ENCODE data around the gene HOXC5. TPM values are rescaled to one million over a fixed set of nuclear protein-coding genes. Genes with fewer than 3 reads are reported as not detected.
A peak's percentile ranks its signal among the peaks of the same experiment; 100 is the strongest.
"Not testable (repeated sequence)": the region's sequence is repeated elsewhere in the genome, so short reads cannot be mapped to it uniquely, and the experiment has no call there.

Gene HOXC5
- total RNA-seq, 1 experiment from 2014 or later, result not detected

GRCh38 chr12:54037360-54038283 lies 4.8 kb downstream of the HOXC5 start:
- H3K9me3 ChIP-seq (replicated peaks), result no peaks in the 10 kb centered on the region
- no peaks in the 10 kb centered on the region for H3K27me3 ChIP-seq
- H3K36me3 ChIP-seq, result no peaks in the 10 kb centered on the region
- DNase-seq, result peak; percentile 63 to 71
- peaks cover 31% of the 10 kb centered on the region for H3K4me1 ChIP-seq
- H3K4me3 ChIP-seq, result peak overlapping the region; percentile 54
- H3K27ac ChIP-seq, result peak overlapping the region; percentile 55

GRCh38 chr12:54038284-54038870 lies 5.5 kb downstream of the HOXC5 start:
- peaks cover 36% of the 10 kb centered on the region for H3K4me1 ChIP-seq
- peak in 1 of 2 experiments; percentile 48 for DNase-seq
- H3K36me3 ChIP-seq, result no peaks in the 10 kb centered on the region
- peak overlapping the region; percentile 55 for H3K27ac ChIP-seq
- H3K4me3 ChIP-seq, result peak overlapping the region; percentile 54
- H3K9me3 ChIP-seq (replicated peaks), result no peaks in the 10 kb centered on the region
- H3K27me3 ChIP-seq, result no peaks in the 10 kb centered on the region

GRCh38 chr12:54038871-54039414 lies 6.1 kb downstream of the HOXC5 start:
- DNase-seq, result peak in 1 of 2 experiments; percentile 32
- Histone ChIP-seq H3K9me3 (replicated peaks) (no peaks in the 10 kb centered on the region), H3K4me3 (peak overlapping the region; percentile 54), H3K27me3 (no peaks in the 10 kb centered on the region), H3K4me1 (peaks cover 41% of the 10 kb centered on the region), H3K36me3 (no peaks in the 10 kb centered on the region), H3K27ac (no peak overlapping the region)

DNA sequence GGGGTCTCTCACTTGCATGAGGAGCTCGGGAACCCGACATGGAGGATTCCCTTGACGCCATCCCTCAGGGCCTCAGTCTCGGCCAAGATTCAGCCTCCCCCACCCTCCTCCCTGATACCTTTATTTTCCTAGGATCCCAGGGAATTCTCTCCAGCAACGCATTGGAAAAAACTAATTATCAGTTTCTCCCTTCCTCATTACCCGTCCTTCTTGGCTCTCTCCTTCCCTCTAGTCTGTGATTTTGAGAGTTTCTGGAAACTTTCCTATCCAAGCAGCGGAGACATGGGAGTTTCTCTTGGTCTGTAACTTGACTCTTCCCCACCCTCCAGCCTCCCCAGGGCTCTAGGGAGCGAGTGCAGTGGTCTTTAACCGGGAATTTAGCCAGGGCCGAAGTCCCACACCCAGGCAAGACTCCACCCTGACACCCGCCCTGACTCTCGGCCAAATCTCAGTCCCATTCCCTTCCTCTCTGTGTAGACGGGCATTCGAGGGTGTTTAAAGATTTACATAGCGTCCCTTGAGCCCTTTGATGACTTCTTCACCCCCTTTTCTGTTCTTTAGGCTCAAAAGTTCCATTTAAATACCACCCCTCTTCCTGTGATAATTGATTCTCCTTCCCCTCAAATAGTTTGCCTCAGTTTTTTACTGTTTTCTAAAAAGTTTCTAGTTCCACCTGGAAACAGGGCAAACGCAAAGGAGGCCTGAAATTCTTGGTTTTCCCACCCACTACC lies 6.7 kb downstream of the HOXC5 start:
- no peaks in the 10 kb centered on the region for H3K36me3 ChIP-seq
- no peaks in the 10 kb centered on the region for H3K9me3 ChIP-seq (replicated peaks)
- H3K4me3 ChIP-seq, result peak overlapping the region; percentile 54
- DNase-seq, result peak; percentile 58 to 69
- peaks cover 43% of the 10 kb centered on the region for H3K4me1 ChIP-seq
- H3K27me3 ChIP-seq, result no peaks in the 10 kb centered on the region
- H3K27ac ChIP-seq, result no peak overlapping the region

- no peaks in the 10 kb centered on the region for H3K27me3 ChIP-seq
- peaks cover 43% of the 10 kb centered on the region for H3K4me1 ChIP-seq
- no peak overlapping the region for H3K27ac ChIP-seq
Measured at GRCh38 chr12:54040148-54040494, 7.3 kb downstream of the HOXC5 start.

DNA sequence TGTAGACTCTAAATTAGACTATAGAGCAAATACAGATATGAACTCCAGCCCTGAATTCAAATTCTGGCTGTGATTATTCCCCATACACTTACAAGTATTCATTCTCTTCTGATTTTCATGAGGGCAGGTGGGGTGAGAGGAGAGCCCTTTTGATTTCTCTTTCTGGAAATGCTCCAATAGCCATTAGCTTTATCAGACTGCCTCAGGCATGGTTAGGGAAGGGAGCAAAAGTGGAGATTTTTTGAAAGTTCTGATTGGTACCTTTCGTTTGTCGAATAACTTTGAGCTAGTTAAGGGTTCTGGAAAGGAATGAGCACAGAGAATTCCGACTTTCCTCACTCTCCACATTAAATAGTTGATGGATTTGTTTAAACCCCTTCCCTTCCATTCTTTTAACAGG lies 7.8 kb downstream of the HOXC5 start:
- H3K27me3 ChIP-seq, result no peaks in the 10 kb centered on the region

More at GRCh38 chr12:54040148-54040494, 7.3 kb downstream of the HOXC5 start:
- Histone ChIP-seq H3K4me3 (peak overlapping the region; percentile 54), H3K36me3 (no peaks in the 10 kb centered on the region), H3K9me3 (replicated peaks) (no peaks in the 10 kb centered on the region)
- peak; percentile 76 to 94 for DNase-seq

DNA sequence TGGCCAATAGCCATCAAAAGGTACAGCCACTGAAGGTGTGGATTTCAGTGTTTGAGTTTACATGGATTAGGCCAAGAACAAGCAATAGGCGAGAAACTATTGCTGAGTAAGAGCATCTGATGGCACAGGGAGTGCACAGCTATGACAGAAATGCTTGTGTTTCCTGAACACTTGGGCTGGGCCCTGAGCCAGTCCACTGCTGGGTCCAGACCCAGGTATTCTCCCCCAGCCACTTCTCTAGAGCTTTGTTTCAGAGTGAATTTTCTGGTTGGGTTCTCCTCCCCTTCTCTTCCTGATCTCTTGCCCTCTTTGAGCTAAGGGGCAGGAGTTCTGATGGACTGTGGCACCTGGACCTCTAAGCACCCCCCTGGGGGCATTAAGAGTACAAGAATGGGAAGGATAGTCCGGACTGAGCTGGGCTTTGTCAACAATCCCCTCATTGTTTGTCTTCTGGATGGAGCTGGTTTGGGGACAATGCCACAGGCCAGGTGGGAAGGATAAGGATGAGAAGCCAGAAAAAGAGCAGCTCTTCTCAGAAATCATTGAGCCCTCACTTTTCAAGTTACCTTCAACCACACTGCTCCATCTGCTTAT lies 8.3 kb downstream of the HOXC5 start:
- peak; percentile 61 to 81 for DNase-seq
- H3K27ac ChIP-seq, result peak overlapping the region; percentile 2; the same call in 1 of the 2 replicates
- no peaks in the 10 kb centered on the region for H3K9me3 ChIP-seq (replicated peaks)
- no peaks in the 10 kb centered on the region for H3K36me3 ChIP-seq
- peaks cover 43% of the 10 kb centered on the region for H3K4me1 ChIP-seq
- H3K4me3 ChIP-seq, result no peak overlapping the region
- no peaks in the 10 kb centered on the region for H3K27me3 ChIP-seq

More for the DNA sequence above, 7.8 kb downstream of the HOXC5 start:
- no peak for DNase-seq
- H3K36me3 ChIP-seq, result no peaks in the 10 kb centered on the region
- no peaks in the 10 kb centered on the region for H3K9me3 ChIP-seq (replicated peaks)
- H3K4me1 ChIP-seq, result peaks cover 43% of the 10 kb centered on the region
- peak overlapping the region; percentile 54 for H3K4me3 ChIP-seq
- no peak overlapping the region; the same call in 1 of the 2 replicates for H3K27ac ChIP-seq

DNA sequence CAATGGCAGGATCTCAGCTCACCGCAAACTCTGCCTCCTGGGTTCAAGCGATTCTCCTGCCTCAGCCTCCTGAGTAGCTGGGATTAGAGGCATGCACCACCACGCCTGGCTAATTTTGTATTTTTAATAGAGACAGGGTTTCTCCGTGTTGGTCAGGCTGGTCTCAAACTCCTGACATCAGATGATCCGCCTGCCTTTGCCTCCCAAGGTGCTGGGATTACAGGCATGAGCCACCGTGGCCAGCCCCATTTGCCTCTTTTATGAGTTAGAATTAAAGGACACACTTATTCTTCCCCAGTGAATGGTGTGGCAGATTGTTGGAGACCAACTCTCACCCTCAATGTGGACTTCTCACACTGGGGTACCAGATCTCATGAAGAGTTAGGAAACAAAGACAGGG lies 9.2 kb downstream of the HOXC5 start:
- not testable (repeated sequence) for H3K4me3 ChIP-seq; H3K27me3 ChIP-seq; H3K36me3 ChIP-seq; H3K27ac ChIP-seq; DNase-seq; H3K9me3 ChIP-seq (replicated peaks)
- H3K4me1 ChIP-seq, result peaks cover 38% of the 10 kb centered on the region

DNA sequence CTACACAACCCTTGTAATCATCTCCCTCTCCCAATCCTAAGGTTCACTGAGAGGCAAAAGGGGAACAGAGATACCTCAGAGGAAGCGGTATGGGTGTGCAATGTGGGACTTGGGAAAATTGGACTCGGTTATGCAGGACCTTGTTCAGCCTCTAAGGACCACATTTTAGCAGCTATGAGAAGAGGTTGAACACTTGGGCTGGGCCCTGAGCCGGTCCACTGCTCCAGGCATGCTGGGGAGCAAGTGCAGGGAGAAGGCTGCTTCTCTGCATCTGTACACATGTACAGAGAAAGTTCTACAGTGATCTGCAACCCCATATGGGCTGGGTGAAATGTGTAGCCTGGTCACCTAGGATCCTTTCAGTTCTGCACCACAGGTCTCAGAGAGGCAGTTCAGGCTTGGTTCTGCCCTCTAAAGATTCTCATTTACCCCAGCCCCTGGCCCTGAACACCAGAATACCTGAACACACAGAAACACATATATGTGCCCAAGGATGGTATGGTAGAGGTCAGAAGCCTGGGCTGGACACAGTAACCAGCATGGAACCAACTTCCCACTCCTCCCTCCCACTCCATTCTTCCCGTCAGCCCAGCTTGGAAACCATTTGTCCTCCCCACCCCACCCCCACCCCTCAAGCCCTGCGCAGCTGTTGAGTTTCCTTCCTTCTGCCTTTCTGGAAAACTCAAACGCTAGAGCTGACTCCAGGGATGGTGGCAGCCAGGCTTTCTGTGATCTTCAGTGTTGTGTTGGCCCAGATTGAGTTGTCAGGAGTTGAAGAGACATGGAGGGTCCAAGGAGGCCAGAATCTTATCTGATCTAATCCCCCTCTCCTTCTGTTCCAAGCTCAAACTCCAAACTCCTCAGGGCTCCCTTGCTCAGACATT lies 10.4 kb downstream of the HOXC5 start:
- Histone ChIP-seq H3K4me3 (no peak overlapping the region), H3K4me1 (peaks cover 32% of the 10 kb centered on the region), H3K36me3 (no peaks in the 10 kb centered on the region), H3K27me3 (no peaks in the 10 kb centered on the region), H3K27ac (peak overlapping the region; percentile 35; the same call in 1 of the 2 replicates), H3K9me3 (replicated peaks) (no peaks in the 10 kb centered on the region)
- peak in 1 of 2 experiments; percentile 67 for DNase-seq

DNA sequence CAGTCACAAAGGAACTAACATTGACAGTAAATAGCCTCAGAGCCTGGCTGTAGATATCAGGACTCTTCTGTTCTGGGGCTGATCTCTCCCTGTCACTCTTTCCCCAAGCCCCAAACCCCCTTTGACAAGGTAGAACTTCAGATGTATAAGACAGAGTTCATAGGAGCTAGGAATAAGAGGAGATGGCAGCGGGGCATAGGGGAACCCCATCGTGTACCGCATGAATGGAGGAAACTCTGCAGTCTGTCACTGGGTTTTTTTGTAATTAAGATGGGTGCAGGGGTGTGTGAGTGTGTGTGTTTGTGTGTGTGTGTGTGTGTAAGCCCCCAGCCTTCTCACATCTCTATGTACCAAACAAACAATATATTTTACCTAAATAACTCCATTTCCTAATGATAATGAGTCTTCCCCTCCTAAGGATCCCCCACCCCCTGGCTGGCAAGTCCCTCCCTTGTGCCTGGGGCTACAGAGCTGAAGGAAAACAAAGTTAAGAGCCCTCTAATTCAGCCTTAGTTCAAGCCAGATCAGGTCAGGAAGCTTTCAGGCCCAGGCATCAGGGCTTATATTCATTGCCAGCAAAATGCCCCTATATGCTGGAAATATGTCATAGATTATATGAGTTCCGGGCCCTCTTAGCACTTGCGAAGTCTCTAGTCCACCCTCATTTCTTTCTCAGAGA lies 11.7 kb downstream of the HOXC5 start:
- H3K4me3 ChIP-seq, result no peak overlapping the region
- no peaks in the 10 kb centered on the region for H3K9me3 ChIP-seq (replicated peaks)
- H3K36me3 ChIP-seq, result no peaks in the 10 kb centered on the region
- DNase-seq, result no peak
- H3K27ac ChIP-seq, result no peak overlapping the region
- no peaks in the 10 kb centered on the region for H3K27me3 ChIP-seq
- H3K4me1 ChIP-seq, result peaks cover 26% of the 10 kb centered on the region

- Histone ChIP-seq H3K27me3 (no peaks in the 10 kb centered on the region), H3K4me3 (no peak overlapping the region), H3K4me1 (peaks cover 25% of the 10 kb centered on the region), H3K36me3 (no peaks in the 10 kb centered on the region), H3K9me3 (replicated peaks) (no peaks in the 10 kb centered on the region), H3K27ac (no peak overlapping the region)
- no peak for DNase-seq
Measured at GRCh38 chr12:54045401-54045800, 12.6 kb downstream of the HOXC5 start.

GRCh38 chr12:54045868-54046521 lies 13.1 kb downstream of the HOXC5 start:
- H3K36me3 ChIP-seq, result no peaks in the 10 kb centered on the region
- no peak overlapping the region for H3K27ac ChIP-seq
- H3K4me1 ChIP-seq, result peaks cover 19% of the 10 kb centered on the region
- no peaks in the 10 kb centered on the region for H3K27me3 ChIP-seq
- H3K4me3 ChIP-seq, result no peak overlapping the region
- no peak for DNase-seq
- H3K9me3 ChIP-seq (replicated peaks), result no peaks in the 10 kb centered on the region

DNA sequence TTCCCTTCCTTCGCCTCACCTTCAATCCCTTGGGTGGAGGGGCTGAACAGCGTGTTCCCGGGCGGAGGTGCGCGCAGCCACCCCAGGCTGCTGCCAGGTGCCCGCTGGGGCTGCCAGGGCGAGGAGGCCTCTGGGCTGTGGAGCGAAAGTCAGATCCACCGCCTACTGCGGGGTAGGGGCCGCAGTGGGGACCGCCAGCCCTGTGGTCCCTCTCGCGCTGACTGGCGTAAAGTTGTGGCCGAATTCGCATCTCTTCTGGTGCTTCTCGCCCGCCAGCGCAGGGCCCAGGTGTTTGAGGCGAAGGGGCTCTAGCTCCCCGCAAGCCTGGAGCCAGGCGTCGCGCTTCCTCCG lies 13.9 kb downstream of the HOXC5 start:
- Histone ChIP-seq H3K27me3 (no peaks in the 10 kb centered on the region), H3K27ac (no peak overlapping the region), H3K9me3 (replicated peaks) (no peaks in the 10 kb centered on the region), H3K36me3 (no peaks in the 10 kb centered on the region), H3K4me1 (peaks cover 12% of the 10 kb centered on the region), H3K4me3 (no peak overlapping the region)
- DNase-seq, result no peak

Measured in SJCRH30 (cell line).